ENCODE data around the gene MAPK12.

The MAPK12 gene

DNA sequence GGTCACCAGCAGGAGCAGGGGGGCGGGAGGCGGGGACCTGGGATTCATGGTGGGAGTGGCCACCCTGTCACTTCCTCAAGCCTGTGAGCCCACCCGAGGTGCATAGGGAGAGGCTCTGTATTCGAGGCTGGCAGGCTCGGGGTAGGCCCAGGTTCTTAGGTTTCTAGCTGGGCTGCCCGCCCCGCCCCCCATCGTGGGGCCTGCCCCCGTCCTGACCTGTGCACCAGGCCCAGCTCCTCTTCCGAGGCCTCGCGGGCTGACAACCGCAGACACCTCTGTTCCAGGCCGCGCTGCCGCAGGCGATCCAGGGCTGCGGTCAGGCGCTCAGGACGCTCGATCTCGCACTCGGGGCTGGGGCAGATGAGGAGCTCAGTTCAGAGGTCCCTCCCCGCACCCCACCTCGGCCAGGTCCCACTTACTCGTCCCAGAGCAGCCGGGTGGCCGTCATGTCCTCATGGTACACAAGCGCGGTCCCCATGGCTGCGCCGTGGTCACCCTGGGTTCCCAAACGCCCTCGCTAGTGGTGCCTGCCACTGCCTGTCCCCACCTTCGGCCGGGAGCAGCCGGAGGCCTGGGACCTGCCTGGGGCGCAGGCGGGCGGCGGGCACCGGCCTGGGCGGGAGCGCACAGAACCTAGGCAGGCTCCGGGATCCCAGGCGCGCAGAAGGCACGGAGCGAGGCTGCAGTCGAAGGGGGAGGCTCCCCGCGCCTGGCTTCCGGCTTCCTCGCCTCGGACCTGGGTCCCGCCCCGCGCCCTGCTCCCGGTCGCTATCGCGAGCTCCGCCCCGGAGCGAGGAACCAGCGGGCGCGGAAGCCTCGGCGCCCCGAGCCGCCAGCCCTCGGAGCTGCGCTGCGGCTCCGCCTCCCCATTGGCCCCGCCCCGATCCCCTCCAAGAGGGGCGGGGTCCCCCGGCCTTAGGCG lies 10.7 kb downstream of the MAPK12 start, which contains the start of gene HDAC10:
HDAC10 (minus strand) TSS at position 711 of the 922 bp plus-strand sequence; CDS start at position 478, 233 bp downstream.
- peak; percentile 81 for DNase-seq

DNA sequence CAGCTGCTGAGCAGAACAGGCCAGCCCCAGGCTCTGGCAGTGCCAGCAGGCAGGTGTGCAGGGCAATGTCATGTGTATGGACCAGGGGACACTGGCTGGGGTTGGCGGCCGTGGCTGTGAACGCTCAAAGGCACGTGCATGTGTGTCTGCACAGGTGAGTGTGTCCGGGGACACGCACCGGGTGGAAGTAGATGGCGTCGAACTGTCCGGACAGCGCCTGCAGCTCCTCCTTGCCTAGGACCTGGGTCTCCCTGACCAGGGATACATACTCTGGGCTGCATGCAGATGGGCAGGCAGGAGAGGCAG lies 11.3 kb downstream of the MAPK12 start:
- DNase-seq, result no peak

DNA sequence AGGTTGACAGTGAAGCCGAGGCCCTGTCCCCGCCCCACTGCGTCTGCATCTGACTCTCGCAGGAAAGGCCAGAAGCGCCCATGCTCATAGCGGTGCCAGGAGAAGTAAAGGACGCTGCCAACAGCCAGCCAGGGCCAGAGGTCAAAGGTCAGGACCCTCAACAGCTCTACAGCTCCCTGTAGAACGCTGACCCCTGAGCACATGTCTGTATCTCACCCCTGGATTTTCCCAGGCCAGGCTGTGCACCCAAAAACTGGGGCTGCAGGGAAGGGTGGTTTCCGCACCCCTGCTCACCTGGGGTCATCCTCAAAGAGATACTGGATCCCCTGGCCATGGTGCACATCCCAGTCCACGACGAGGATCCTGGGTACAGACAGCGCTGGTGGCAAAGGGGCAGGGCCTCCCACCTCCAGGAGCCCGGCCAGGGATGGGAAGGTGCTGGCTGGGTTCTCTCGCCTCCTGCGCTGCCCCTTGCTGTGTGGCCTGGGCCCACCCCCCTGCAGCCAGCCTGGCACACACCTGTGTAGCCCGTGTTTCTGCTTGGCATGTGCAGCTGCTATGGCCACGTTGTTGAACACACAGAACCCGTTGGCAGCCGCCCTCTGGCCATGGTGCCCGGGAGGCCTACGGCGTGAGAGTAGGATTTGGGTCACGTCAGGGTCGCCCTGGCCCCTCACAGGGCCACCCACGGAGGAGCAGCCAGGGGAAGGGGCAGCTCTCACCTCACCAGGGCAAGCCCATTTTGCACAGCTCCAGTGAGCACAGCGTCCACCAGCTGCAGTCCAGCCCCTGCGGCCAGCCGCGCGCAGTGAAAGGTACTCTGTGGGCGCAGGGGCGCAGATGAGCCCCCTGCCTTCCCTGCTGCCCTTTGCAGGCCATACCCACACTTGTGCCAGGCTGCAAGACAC lies 11.9 kb downstream of the MAPK12 start:
- DNase-seq, result no peak

DNA sequence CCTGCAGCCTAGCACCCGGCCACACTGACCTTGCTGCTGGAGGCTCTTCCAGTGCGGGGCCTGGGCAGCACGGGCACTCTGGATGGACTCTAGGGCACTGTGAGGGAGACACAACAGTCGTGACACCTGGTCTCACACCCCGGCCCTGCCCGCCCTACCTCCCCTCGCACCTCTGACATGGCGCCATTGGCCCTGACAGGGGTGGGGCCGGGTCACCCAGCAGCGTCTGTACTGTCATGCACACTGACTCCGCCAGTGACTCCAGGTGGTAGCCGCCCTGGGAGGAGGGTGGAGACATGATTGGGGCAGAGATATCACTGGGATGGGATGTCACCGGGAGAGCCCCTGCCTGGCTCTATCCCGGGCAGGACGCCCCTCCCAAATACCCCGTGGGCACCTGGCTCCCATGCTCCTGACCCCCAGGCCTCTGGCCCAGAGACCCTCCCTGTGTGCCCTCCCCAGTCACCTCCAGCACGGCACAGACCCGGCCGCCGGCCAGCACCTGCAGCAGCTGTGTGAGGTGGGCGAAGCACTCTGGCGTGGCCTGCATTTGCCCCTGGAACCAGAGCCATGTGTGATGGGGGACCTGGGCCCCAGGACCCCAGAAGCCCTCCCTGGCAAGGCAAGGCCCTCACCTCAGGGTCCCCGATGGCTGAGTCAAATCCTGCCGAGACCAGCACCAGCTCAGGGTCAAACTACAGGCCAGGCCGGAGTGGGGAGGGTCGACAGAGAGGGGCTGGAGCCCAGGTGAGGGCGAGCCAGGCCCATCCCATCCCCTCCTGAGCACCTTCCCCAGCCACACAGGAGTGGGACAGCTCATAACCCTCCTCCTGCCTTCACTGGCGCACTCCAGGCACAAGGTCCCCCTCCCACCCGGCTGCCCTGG lies 13.0 kb downstream of the MAPK12 start:
- DNase-seq, result no peak

DNA sequence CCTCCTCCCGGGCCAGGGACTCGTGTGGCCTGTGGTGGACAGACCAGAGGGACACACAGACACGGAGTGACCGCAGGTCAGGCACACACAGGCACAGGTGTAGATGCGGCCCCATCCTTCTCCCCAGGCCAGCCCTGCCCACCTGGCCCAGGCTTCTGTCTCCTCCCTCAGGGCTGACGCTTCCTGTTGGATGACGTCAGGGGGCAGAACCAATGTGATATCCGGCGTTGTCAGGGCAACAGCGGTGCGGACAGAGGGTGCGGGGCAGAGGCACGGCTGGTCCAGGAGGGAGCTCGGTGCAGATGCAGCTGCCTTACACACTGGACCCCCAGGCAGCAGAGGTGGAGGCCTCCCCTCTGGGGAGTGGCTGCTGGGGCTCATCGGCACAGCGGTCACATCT lies 13.7 kb downstream of the MAPK12 start:
- DNase-seq, result no peak

DNA sequence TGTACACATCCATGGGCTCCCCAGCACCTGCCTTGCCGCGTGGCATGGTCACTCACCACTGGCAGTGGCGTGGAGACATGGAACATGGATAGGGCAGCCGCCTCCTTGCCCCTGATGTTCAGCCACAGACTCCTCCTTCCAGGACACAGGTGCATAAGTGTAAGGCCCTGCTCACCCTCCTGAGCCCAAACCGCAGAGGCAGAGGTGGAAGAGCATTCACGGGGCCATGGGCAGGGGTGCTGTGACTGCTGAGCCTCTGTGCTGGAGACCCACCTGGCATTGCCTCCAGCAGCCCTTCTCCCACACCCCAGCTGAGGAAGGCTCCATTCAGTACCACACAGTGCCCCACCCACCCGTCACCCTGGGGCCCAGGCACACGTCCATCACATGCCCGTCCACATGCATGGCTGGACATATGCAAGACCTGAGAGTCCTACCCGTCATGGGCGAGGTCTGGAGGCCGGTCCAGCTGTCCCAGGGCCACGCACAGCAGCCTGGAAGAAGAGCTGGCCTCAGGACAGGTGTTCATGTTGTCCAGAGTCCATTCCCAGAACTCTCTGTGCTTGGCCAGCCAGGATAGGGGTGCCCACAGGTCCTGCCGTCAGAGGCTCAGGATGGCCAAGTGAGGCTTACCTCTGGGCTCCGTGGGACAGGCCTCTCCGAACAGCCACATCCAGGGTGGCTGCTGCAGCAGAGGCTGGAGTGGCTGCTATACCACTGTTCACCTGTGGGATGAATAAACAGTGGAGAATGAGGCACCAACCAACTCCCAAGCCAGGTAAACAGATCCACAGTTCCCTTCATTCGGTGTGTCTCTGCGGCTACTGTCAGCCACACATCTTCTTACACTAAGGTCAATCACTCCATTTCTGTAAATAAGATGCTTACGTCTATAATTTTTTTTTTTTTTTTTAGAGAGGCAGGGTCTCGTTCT lies 15.0 kb downstream of the MAPK12 start:
- no peak for DNase-seq

DNA sequence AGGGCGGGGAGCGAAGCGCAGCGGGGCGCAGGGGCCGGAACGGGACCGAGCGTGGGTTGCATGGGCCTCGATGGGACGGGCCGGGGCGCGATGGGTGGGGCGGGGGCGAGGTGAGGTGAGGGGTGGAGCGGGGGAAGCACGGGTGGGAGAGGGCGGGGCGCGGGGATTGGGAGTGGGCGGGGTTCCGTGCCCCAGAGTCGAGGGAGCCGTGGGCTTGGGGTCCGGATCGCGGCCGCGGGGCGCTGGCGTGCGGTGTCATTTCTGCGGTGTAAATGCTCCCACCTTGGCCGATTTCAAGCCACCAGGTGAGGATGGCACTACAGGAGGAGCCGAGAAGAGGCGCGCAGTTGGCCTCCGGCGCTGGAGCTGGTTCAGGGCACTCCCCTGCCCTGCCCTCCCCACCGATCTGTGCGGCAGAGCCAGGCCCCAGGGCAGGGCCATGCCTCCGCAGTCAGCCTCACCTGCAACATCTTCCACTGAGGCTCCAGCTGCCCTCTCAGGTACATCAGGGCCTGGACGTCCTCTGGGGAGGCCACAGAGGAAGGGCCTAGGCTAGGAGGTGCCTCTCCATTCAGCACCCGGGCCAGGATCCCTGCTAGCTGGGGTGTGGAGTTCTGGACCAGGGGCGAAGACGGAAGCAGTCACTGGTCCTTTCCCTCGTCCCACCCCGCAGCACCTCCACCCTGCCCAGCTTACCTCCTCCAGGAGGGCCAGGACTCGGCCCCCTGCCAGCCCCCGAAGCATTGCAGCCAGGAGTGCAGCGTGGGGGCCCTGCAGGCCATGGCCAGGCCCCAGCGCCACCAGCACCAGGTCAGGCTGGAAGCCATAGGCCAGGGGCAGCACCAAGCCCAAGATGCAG lies 16.0 kb downstream of the MAPK12 start:
- DNase-seq, result no peak

DNA sequence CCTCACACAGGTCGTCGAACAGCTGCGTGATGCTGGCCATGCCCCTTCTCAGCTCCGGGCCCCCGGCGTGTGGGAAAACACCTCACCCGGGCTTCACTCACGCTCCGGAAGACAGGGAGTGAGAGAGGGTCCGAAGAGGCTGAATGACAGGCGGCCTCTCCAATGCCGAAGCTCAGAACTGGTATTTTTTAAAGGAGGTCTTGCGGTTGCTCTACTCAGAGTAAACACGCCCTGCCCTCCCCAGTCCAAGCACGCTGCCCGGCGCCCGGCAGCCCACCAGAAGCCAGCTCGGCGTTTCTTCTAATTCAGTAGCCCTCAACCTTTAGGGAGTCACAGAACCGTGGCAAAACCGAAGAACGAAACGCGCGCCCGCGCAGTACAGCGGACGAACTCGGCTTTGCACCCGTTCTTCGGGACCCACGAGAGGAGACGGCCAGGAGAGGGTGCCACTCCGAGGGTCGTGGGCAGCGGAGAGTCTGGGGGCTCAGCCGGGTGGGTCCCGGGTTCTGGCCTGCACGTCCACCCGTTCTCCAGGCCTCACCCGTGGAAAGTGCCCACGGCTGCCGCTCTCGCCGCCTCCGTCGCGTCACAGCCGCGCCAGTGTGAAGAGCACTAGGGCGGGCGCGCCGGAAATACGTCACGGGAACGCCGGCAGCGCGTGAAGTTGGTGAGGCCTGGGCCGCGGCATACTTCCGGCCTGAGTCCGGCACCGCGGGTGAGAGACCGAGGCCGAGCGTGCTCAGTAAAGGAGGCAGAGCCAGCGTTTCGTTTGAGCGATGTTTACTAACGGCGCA lies 16.9 kb downstream of the MAPK12 start, which contains the start of gene TUBGCP6:
TUBGCP6 (minus strand) TSS at position 604 of the 794 bp plus-strand sequence; CDS start at position 40, 564 bp downstream.
- DNase-seq, result peak; percentile 95

DNA sequence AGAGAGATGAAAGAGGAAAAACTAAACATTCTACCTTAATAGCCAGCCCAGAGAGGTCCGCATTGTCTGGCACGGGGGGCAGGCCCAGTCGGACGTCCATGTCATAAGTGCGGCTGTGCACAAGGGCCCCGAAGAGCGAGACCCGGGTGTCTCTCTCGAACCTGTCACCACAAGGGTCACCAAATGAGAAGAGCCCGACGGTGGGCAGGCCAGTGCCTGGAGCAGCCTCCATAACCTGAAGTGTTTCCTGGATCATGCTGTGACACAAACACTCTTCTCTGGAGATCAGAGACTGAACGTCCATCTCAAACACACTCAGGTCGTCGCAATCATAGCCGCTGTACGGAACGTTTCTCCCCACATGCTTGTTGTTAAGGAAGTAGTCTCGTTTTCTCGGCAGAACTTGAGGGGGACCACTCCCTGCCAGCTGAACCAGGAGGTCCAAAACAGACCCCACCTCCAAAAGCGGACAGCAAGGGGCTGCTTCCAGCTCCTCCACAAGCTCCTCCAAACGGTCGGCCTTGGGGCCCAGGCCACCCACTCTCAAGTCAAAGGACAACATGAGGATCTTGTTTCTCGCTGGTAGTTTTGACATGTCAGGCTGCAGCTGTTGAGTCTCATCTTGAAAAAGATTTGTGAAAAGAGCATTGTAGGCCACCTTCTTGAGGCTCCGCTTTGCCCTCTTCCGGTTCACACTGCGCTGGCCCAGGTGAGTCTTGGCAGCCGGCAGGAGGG lies 17.6 kb downstream of the MAPK12 start:
- DNase-seq, result no peak

DNA sequence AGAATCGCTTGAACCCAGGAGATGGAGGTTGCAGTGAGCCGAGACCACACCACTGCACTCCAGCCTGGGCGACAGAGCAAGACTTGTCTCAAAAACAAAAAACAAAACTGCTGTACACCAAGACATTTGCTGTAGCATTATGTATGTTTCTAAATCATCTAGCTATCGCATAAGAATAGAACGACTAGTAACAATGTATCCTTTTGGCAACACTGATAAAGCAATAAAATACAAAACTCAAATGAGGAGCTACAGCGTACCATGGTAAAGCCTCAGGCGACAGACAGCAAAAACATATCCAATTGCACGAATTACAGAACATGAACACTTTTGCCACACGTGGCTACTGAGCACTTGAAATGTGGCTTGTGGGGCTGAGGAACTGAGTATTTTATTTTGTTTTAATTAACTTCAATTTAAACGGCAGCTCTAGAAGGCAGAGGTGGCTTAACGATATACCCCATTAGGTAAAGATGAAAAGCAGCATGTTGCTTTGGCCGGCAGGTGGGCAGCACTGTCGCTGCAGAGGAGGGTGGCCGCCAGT lies 19.0 kb downstream of the MAPK12 start:
- DNase-seq, result no peak

DNA sequence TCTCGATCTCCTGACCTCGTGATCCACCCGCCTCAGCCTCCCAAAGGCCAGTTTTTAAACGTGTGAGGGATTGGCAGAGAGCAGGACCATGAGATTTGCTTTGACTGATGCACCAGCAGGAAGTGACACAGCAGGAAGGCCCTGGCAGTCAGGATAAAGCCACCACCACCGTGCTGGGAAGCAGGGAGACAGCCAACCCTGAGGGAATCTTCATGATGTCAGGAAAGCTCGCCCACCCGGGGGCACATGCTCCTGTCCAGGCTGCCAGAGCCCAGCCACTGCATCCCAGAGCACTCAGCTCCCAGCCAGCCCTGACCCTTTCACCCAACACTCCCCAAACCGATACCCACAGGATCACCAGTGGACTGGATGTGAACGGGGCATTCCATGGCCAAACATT lies 22.7 kb downstream of the MAPK12 start:
- DNase-seq, result no peak

DNA sequence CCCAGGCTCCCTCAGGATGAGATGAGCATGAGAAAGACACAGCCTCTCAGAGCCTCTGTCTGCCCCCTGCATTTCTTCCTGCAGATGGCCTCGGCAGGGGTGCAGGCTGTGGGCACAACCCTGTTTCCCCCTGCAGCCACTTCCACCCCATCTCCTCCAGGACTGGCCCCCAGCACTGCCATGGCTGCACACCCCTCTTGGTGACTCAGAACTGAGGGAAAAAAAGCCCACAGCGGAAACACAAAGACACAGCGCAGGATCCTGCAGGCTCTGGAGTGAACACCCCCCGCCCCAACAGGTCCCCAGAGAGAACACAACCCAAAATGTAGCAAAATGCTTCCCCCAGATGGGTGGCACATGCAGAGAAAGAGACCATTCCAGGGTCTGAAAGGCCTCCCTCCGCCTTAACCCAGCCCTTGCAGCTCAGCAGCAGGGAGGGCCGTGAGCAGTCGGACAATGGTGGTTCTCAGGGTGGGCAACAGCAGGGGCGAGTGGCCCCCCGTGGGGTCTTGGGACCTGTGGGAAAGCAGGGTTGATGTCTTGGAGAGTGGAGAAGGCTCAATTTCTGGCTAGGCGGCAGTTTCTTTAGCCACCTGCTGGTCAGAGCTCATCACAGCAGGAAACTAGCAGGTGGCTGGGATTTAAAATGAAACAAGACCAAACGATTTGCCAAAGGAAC lies 24.6 kb downstream of the MAPK12 start:
- no peak for DNase-seq

DNA sequence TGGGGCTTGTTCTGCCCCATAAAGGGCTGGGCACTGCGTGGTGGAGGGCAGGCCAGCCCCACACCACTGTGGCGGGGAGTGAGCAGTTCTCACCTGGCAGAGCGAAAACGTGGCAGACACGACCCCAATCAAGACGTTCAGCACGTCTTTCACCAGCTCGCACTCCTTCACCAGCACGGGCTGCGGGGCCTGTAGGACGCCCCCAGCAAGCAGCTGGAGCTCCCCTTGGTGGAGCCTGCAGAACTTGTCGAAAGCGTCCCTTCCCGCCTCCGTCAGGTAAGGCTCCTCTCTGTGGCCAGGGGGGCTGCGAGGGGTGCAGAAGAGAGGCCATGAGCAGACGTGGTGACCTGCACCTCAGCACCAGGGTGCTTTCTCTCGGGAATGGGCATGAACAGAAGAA lies 28.3 kb downstream of the MAPK12 start:
- DNase-seq, result no peak

DNA sequence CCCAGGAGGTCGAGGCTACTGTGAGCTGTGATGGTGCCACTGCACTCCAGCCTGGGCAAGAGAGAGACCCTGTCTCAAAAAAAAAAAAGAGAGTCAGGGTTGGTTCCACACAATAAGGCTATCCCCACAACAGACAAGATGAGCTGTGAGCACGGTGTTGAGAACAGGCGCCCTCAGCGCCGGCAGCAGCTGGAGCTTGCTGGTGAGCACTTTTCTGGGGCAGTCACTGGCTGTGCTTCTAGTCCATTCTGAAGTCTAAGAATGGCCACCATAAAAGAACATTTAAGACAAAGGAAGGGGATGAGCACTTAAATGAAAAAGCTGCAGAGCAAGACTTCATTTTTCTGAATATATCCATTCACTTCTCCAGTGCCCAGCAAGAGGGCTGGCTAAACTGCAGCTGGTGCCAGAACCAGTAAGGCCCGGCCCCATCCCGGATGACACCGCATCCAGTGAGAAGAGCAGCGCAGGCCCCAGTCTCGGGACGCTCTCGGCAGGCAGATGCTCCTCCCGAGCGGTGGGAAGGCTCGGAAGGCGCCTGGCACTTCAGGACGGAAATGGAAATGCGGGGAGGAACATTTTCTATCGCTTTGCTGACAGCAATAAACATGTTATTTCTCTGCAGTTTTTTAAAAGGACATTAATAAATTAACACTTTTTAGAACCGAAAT lies 28.9 kb downstream of the MAPK12 start:
- DNase-seq, result no peak

DNA sequence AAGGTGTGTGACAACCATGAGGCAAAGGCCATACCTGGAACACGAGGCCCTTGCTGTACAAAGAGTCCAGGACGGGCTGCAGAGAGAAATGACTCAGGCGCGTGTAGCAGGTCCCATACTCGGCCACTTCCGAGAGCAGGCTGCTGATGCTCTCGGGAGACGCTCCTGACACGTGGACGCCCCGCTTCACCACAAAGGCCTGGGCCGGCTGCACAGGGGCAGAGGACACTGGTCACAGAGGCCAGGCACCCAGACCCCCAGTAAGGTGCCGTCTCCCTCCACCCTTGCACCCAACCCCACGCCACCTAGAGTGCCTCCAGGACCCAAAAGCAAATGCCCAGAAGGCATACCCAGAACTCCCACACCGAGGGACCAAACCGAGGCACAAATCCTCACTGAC lies 32.1 kb downstream of the MAPK12 start:
- DNase-seq, result no peak

DNA sequence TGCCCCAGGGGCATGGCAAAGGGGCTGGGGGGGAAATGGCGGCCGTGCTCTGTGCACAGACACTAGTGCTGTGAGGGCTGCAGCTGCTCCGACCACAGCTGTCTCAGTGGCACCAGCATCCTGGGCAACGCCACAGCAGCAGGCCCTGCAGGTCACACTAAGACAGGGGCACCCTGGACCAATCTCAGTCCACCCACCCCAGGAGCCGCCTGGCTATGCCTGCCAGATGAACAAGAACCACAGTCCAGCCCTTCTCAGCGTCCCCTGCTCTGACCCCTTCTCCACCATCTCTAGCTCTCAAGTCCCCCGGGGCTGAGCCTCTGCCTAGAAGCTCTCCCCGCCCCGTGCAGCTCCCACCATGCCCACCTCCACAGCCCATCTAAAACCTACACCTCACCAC lies 33.1 kb downstream of the MAPK12 start:
- DNase-seq, result no peak

DNA sequence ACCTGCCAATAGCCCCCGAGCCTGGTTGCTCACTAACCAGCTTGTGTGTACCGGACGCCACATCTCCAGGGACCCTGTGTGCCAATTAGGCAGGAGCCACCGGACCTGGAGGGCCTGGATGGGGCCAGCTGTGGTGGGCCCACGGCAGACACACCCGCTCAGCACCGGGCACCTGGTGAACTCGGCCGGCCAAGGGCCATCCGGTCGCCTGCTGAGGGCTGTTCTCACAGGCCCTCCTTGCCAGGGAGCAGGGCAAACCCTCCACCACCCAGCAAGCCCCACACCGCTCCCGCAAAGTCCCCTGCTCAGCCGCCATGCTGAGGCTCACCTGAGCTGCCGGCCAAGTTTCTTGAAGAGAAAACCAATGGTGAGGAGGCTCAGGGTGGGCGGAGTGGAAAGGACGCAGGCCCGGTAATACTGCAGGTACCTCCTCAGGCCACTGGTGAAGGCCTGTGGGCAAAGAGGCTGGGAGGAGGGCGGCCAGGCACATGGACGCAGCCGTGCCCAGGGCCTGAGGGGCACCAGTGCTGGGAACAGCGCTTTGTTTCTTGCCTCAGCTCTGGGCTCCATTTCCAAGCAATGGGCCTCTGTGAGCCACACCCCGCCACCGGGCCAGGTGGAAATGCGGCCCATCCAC lies 33.8 kb downstream of the MAPK12 start:
- DNase-seq, result no peak

Measured in stimulated activated CD4-positive, alpha-beta T cell treated with anti-CD3 and anti-CD28 coated beads, Interleukin-4, amount 100 ng/mL, for 1 hour (primary cell).